Neural progenitor cell (in vitro differentiated cells): ENCODE measurements around the gene MAT1A. TPM values are rescaled to one million over a fixed set of nuclear protein-coding genes. Genes with fewer than 3 reads are reported as not detected.
"Not testable (repeated sequence)": the region's sequence is repeated elsewhere in the genome, so short reads cannot be mapped to it uniquely, and the experiment has no call there.

Source experiments
- DNase-seq: peaks from one replicate; pipeline ENCODE4 v3.0.0-alpha.2; 2016; ENCODE audit warnings: low spot score
- H2AFZ ChIP-seq: fragments of 200-600 bp; sonication (generic); replicated peaks from 2 replicates; pipeline ENCODE4 v1.6.1; 2016; ENCODE audit warnings: antibody characterized with exemption
- H3F3A ChIP-seq: fragments of 200-600 bp; sonication (generic); 2 replicates; pipeline ENCODE4 v1.6.1; 2016; ENCODE audit warnings: antibody characterized with exemption, low read depth
- H3K27ac ChIP-seq: fragments of 200-600 bp; sonication (generic); 2 replicates; pipeline ENCODE4 v1.5.1; 2016; ENCODE audit warnings: mild to moderate bottlenecking
- H3K27me3 ChIP-seq: fragments of 200-600 bp; sonication (generic); 2 replicates; pipeline ENCODE4 v1.6.1; 2016; ENCODE audit warnings: mild to moderate bottlenecking, moderate library complexity
- H3K36me3 ChIP-seq: fragments of 200-600 bp; sonication (generic); 2 replicates; pipeline ENCODE4 v1.5.1; 2016
- H3K4me1 ChIP-seq: fragments of 200-600 bp; sonication (generic); 2 replicates; pipeline ENCODE4 v1.6.1; 2016; ENCODE audit warnings: mixed run types
- H3K4me2 ChIP-seq: fragments of 200-600 bp; sonication (generic); 2 replicates; pipeline ENCODE4 v1.6.1; 2016
- H3K4me3 ChIP-seq: fragments of 200-600 bp; sonication (generic); 2 replicates; pipeline ENCODE4 v1.5.1; 2016
- H3K79me2 ChIP-seq: fragments of 200-600 bp; sonication (generic); 2 replicates; pipeline ENCODE4 v1.6.1; 2016; ENCODE audit warnings: low read depth
- H3K9ac ChIP-seq: fragments of 200-600 bp; sonication (generic); 2 replicates; pipeline ENCODE4 v1.6.1; 2016
- H3K9me3 ChIP-seq: fragments of 200-600 bp; sonication (generic); 2 replicates; pipeline ENCODE4 v1.5.1; 2016; ENCODE audit warnings: low read depth
- H4K20me1 ChIP-seq: fragments of 200-600 bp; sonication (generic); 2 replicates; pipeline ENCODE4 v1.6.1; 2016; ENCODE audit warnings: low read depth
- H3K27ac Mint-ChIP-seq: 3 replicates; pipeline ENCODE4 v1.8.0; 2021; ENCODE audit warnings: mixed read lengths
- H3K27me3 Mint-ChIP-seq: 2 replicates; pipeline ENCODE4 v1.8.0; 2022; ENCODE audit warnings: low read depth, mild to moderate bottlenecking, inconsistent platforms, moderate library complexity, mixed read lengths; ENCODE audit not compliant: insufficient read depth
- H3K36me3 Mint-ChIP-seq: 3 replicates; pipeline ENCODE4 v1.8.0; 2021; ENCODE audit warnings: mixed read lengths
- H3K4me1 Mint-ChIP-seq: 3 replicates; pipeline ENCODE4 v1.8.0; 2021; ENCODE audit warnings: mixed read lengths
- H3K4me3 Mint-ChIP-seq: 3 replicates; pipeline ENCODE4 v1.8.0; 2021; ENCODE audit warnings: mild to moderate bottlenecking, moderate library complexity, mixed read lengths
- H3K9me3 Mint-ChIP-seq: 3 replicates; pipeline ENCODE4 v1.8.0; 2020; ENCODE audit warnings: mixed read lengths
- CTCF ChIP-seq: fragments of 200-600 bp; sonication (generic); IDR thresholded peaks from 2 replicates; pipeline ENCODE4 v1.5.1; 2017; ENCODE audit warnings: antibody characterized with exemption, mild to moderate bottlenecking
- EZH2 ChIP-seq: fragments of 200-600 bp; sonication (generic); IDR thresholded peaks from 2 replicates; pipeline ENCODE4 v1.6.1; 2017; ENCODE audit warnings: antibody characterized with exemption, mild to moderate bottlenecking, moderate library complexity
- EZH2phosphoT487 ChIP-seq: fragments of 200-600 bp; sonication (generic); IDR thresholded peaks from 2 replicates; pipeline ENCODE4 v1.6.1; 2017; ENCODE audit warnings: antibody characterized with exemption
- total RNA-seq: library from RNA; depleted of rRNA; stranded (reverse); fragments of >200 nt; gene quantifications from 2 replicates; pipeline ENCODE4 v1.2.3, GENCODE V29; 2015; ENCODE audit warnings: low replicate concordance

MAT1A gene
- total RNA-seq, 1 donor from 2014 or later, result not detected

GRCh38 chr10:80253266-80253962 is 36.0 kb downstream of the MAT1A start:
- H3K36me3 ChIP-seq, result no peaks in the 10 kb centered on the region
- no peaks in the 10 kb centered on the region for H3K79me2 ChIP-seq
- H3K4me1 Mint-ChIP-seq, result peaks cover 3% of the 10 kb centered on the region
- no peaks in the 10 kb centered on the region for H4K20me1 ChIP-seq
- TF ChIP-seq EZH2phosphoT487, result no peak
- TF ChIP-seq EZH2, result no peak
- TF ChIP-seq CTCF, result no peak
- H3K36me3 Mint-ChIP-seq, result no peaks in the 10 kb centered on the region
- no peak overlapping the region for H3K4me3 ChIP-seq
- no peak overlapping the region for H3K9ac ChIP-seq
- H3K4me1 ChIP-seq, result no peaks in the 10 kb centered on the region
- no peak overlapping the region for H3K4me2 ChIP-seq
- H3K27ac Mint-ChIP-seq, result peak overlapping the region; percentile 28
- no peaks in the 10 kb centered on the region for H3F3A ChIP-seq
- no peaks in the 10 kb centered on the region for H3K27me3 ChIP-seq
- no peak overlapping the region for H2AFZ ChIP-seq
- peaks cover 6% of the 10 kb centered on the region for H3K9me3 Mint-ChIP-seq
- H3K4me3 Mint-ChIP-seq, result no peak overlapping the region
- DNase-seq, result no peak
- H3K27ac ChIP-seq, result no peak overlapping the region
- peaks cover 6% of the 10 kb centered on the region for H3K27me3 Mint-ChIP-seq
- H3K9me3 ChIP-seq, result no peaks in the 10 kb centered on the region

- no peak overlapping the region for H2AFZ ChIP-seq
- no peaks in the 10 kb centered on the region for H3K27me3 ChIP-seq
- H3K36me3 ChIP-seq, result no peaks in the 10 kb centered on the region
- Mint-ChIP-seq H3K4me3 (no peak overlapping the region), H3K36me3 (no peaks in the 10 kb centered on the region), H3K27me3 (peaks cover 6% of the 10 kb centered on the region), H3K4me1 (peaks cover 3% of the 10 kb centered on the region), H3K27ac (no peak overlapping the region), H3K9me3 (peaks cover 6% of the 10 kb centered on the region)
- no peaks in the 10 kb centered on the region for H4K20me1 ChIP-seq
- H3K79me2 ChIP-seq, result no peaks in the 10 kb centered on the region
- no peak overlapping the region for H3K27ac ChIP-seq
- no peaks in the 10 kb centered on the region for H3F3A ChIP-seq
- TF ChIP-seq CTCF (no peak), EZH2phosphoT487 (no peak), EZH2 (no peak)
- H3K4me3 ChIP-seq, result no peak overlapping the region
- no peak overlapping the region for H3K4me2 ChIP-seq
- DNase-seq, result no peak
- H3K9ac ChIP-seq, result no peak overlapping the region
- H3K4me1 ChIP-seq, result no peaks in the 10 kb centered on the region
- no peaks in the 10 kb centered on the region for H3K9me3 ChIP-seq
These were observed 37.1 kb downstream of the MAT1A start for GRCh38 chr10:80252296-80252887.

- not testable (repeated sequence) for H2AFZ ChIP-seq, H3K79me2 ChIP-seq, H3K36me3 ChIP-seq, H3K27ac ChIP-seq, H3K4me1 Mint-ChIP-seq, H3K27me3 Mint-ChIP-seq, H3K4me3 Mint-ChIP-seq, H3K9me3 ChIP-seq, H3K4me2 ChIP-seq, H3F3A ChIP-seq, H3K27me3 ChIP-seq, H3K27ac Mint-ChIP-seq, H3K4me1 ChIP-seq, H3K9ac ChIP-seq, H3K36me3 Mint-ChIP-seq, H4K20me1 ChIP-seq, DNase-seq, H3K9me3 Mint-ChIP-seq, H3K4me3 ChIP-seq
These were observed 37.7 kb downstream of the MAT1A start for GRCh38 chr10:80251703-80252280.

GRCh38 chr10:80250399-80250798 is 39.1 kb downstream of the MAT1A start:
- not testable (repeated sequence) for H3K9me3 ChIP-seq, H3K9ac ChIP-seq, H3K4me3 ChIP-seq, H3K27ac Mint-ChIP-seq, H2AFZ ChIP-seq, H3K36me3 Mint-ChIP-seq, H3K9me3 Mint-ChIP-seq, H3K4me1 Mint-ChIP-seq, H3K4me3 Mint-ChIP-seq, H3F3A ChIP-seq, H3K4me2 ChIP-seq, H3K27ac ChIP-seq, H4K20me1 ChIP-seq, H3K36me3 ChIP-seq, DNase-seq, H3K27me3 Mint-ChIP-seq, H3K79me2 ChIP-seq, H3K27me3 ChIP-seq, H3K4me1 ChIP-seq

- DNase-seq, H3K4me3 Mint-ChIP-seq, H4K20me1 ChIP-seq, H3K36me3 Mint-ChIP-seq, H3F3A ChIP-seq, H3K27me3 Mint-ChIP-seq, H3K27me3 ChIP-seq, H3K27ac ChIP-seq, H3K9ac ChIP-seq, H2AFZ ChIP-seq, H3K4me3 ChIP-seq, H3K79me2 ChIP-seq, H3K4me2 ChIP-seq, H3K9me3 ChIP-seq, H3K4me1 ChIP-seq, H3K9me3 Mint-ChIP-seq, H3K4me1 Mint-ChIP-seq, H3K36me3 ChIP-seq, H3K27ac Mint-ChIP-seq: not testable (repeated sequence)
These were observed 39.6 kb downstream of the MAT1A start for GRCh38 chr10:80249906-80250305.

GRCh38 chr10:80247611-80248010 is 41.8 kb downstream of the MAT1A start:
- not testable (repeated sequence) for H3K27me3 ChIP-seq, H3K27ac Mint-ChIP-seq, H3K27me3 Mint-ChIP-seq, H3K4me2 ChIP-seq, H3K4me1 ChIP-seq, H3K4me3 ChIP-seq, H3K79me2 ChIP-seq, H3K36me3 Mint-ChIP-seq, H3K9ac ChIP-seq, H4K20me1 ChIP-seq, H3K27ac ChIP-seq, H3K9me3 ChIP-seq, DNase-seq, H3F3A ChIP-seq, H2AFZ ChIP-seq, H3K36me3 ChIP-seq, H3K4me1 Mint-ChIP-seq, H3K9me3 Mint-ChIP-seq, H3K4me3 Mint-ChIP-seq
